WI38 (cell line): ENCODE data around the gene LMX1A.

Source experiments
- H3K4me3 ChIP-seq: 2 replicates; pipeline ENCODE4 v1.5.1; 2011; ENCODE audit warnings: low read depth, mild to moderate bottlenecking, control low read depth, low read length
- TF ChIP-seq, protein P1 (sequence below): IDR thresholded peaks from 2 replicates; pipeline ENCODE4 v1.5.1; 2012; ENCODE audit warnings: low read depth, mild to moderate bottlenecking, control low read depth, low read length

LMX1A gene

GRCh38 chr1:165288350-165289120 is 68.0 kb downstream of the LMX1A start:
- no peak overlapping the region for H3K4me3 ChIP-seq
- TF ChIP-seq, protein P1, sequence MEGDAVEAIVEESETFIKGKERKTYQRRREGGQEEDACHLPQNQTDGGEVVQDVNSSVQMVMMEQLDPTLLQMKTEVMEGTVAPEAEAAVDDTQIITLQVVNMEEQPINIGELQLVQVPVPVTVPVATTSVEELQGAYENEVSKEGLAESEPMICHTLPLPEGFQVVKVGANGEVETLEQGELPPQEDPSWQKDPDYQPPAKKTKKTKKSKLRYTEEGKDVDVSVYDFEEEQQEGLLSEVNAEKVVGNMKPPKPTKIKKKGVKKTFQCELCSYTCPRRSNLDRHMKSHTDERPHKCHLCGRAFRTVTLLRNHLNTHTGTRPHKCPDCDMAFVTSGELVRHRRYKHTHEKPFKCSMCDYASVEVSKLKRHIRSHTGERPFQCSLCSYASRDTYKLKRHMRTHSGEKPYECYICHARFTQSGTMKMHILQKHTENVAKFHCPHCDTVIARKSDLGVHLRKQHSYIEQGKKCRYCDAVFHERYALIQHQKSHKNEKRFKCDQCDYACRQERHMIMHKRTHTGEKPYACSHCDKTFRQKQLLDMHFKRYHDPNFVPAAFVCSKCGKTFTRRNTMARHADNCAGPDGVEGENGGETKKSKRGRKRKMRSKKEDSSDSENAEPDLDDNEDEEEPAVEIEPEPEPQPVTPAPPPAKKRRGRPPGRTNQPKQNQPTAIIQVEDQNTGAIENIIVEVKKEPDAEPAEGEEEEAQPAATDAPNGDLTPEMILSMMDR, result no peak

DNA sequence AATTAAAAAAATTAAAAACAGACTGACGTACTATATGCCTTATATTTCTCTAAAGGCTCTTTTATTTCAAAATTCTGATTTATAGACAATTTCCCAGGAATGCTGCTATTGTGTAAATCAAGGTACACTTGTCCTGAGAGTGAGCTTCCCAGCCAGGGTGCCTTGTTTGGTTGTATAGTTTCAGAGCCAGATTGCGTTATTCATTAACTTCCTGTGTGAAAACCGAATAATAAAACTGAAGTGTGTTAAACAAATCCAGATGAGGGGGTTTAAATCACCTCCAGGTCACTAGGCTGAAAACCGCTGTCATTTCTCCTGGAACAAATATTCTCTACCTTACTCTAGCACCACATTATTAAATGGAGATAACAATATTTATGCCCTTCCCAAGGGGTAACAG is 68.7 kb downstream of the LMX1A start:
- TF ChIP-seq, protein P1, result no peak
- H3K4me3 ChIP-seq, result no peak overlapping the region

GRCh38 chr1:165287329-165287728 is 69.2 kb downstream of the LMX1A start:
- no peak overlapping the region for H3K4me3 ChIP-seq
- TF ChIP-seq, protein P1, result no peak

DNA sequence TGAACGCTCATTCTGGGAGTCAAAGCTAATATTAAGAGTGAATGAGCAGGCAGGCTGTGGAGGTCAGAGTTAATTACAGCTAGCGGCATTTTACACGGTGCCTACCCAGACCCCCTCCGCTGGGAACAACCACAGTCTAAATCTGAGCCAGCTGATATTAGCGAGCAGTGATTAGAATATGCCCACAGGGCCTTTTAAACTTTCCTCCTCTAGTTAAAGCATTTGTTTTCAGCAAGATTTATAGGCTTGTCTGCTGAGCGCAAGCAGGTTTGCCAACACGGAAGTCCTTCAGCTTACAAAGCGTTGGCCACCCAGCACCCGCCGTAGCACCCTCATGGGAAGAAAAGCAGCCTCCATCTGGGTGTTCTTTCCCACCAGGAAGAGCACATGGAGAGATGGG is 72.1 kb downstream of the LMX1A start:
- H3K4me3 ChIP-seq, result no peak overlapping the region
- TF ChIP-seq, protein P1, result no peak

GRCh38 chr1:165281207-165281901 is 75.2 kb downstream of the LMX1A start:
- no peak overlapping the region for H3K4me3 ChIP-seq

DNA sequence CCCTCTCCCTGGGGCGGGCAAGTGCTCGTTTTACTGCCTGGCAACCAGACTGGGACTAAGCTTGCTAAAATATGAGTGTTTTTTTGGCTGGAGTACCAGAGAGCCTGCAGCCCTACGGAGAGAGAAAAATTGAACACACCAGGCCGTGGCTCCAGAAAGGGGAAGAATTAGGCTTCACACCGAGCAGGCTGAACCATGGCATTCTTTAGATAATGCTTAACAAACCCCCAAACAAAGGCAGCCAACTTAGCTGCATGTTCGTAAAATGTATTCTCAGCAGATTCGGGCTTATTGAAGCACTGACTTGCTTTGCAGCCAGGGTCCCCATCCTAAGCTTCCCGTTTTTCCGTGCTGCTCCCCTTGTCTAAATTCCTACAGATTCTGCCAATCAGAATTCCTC is 76.6 kb downstream of the LMX1A start:
- TF ChIP-seq, protein P1, result no peak
- no peak overlapping the region for H3K4me3 ChIP-seq

More at GRCh38 chr1:165281207-165281901, 75.2 kb downstream of the LMX1A start:
- TF ChIP-seq, protein P1, result no peak

DNA sequence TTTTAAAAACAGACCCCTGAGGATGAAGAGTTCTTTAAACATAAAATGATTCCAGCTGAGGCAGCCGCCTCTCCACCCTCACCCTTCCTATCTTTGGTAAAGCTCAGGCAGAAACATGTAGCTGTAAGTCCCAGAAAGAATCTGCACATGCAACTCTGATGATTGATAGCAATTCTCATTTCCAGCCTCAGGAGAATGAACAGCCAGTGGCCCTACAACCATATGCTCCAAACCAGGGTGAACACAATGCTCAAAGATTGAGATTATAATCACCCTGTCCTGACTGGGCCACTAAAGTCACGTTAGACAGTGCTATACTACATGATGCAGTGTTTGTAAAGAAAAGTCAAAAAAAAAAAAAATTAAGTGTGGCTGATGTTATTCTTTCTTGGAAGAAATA is 80.2 kb downstream of the LMX1A start:
- H3K4me3 ChIP-seq, result no peak overlapping the region

More for the DNA sequence above, 80.2 kb downstream of the LMX1A start:
- TF ChIP-seq, protein P1, result no peak
